ENCODE results near the gene TMEM175. TPM values are rescaled to one million over a fixed set of nuclear protein-coding genes. Genes with fewer than 3 reads are reported as not detected.
A peak's percentile ranks its signal among the peaks of the same experiment; 100 is the strongest.

The TMEM175 gene
- total and polyA plus RNA-seq, 2 of the 4 experiments (the other 2 are of a cell fraction) = 7.7 to 41.9 TPM

DNA sequence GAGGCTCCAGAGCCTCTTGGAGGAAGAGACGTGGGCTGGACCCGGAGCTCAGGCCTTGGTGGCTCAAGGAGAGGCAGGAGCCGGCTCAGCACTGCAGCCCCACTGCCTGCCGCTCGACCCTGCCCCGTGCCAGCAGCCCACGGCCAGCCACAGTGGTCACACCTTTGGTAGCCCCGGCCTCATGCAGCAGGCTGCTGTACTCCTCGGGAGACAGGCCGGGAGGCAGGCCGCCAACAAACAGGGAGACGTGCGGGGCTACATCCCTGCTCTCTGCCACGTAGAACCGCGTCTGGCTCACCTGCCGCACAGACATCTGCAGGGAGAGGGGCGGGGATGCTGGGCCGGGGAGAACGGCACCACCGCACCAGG, 33.5 kb downstream of the TMEM175 start:
- Histone ChIP-seq H2AK5ac (ENCODE audit: low read depth, low read length) (no peak overlapping the region), H3K18ac (ENCODE audit: low read depth, low read length) (no peak overlapping the region), H3K14ac (replicated peaks; ENCODE audit: low read depth, low read length) (no peak overlapping the region), H3K9me3 (ENCODE audit: control insufficient read depth, insufficient read depth, low read length) (no peaks in the 10 kb centered on the region), H3K79me1 (ENCODE audit: low read depth in 1 of 2, low read length in 2 of 2) (peaks cover 4 to 6% of the 10 kb centered on the region in 2 experiments; a peak in 2 of 4 replicates), H2BK20ac (ENCODE audit: low read depth, low read length) (no peak overlapping the region), H3K9ac (ENCODE audit: low read depth, low read length) (no peak overlapping the region), H3K27me3 (ENCODE audit: control insufficient read depth, insufficient read depth, low read length) (no peaks in the 10 kb centered on the region), H2BK120ac (ENCODE audit: low read depth, low read length) (no peak overlapping the region), H4K91ac (ENCODE audit: insufficient read depth, low read depth, low read length) (no peak overlapping the region), H3K27ac (ENCODE audit: insufficient read depth, low read length) (no peak overlapping the region), H3K36me3 (ENCODE audit: control insufficient read depth, insufficient read depth, low read length) (peaks cover 52% of the 10 kb centered on the region), H4K20me1 (ENCODE audit: insufficient read depth, low read length) (peaks cover 9% of the 10 kb centered on the region), H2BK15ac (ENCODE audit: low read depth, low read length) (no peak overlapping the region), H4K8ac (ENCODE audit: low read depth in 2 of 2, low read length in 2 of 2) (no peak overlapping the region), H3K4me2 (ENCODE audit: low read depth, low read length) (no peak overlapping the region), H3K9me1 (ENCODE audit: insufficient read depth, low read length) (no peaks in the 10 kb centered on the region; the same call in 1 of the 2 replicates), H2AK9ac (replicated peaks; ENCODE audit: low read depth, low read length, poor library complexity) (peak overlapping the region; percentile 28), H3K56ac (ENCODE audit: extremely low read depth, insufficient read depth, low read length) (no peak overlapping the region), H2BK5ac (ENCODE audit: low read depth, low read length, poor library complexity, severe bottlenecking) (no peak overlapping the region), H3K23ac (ENCODE audit: low read depth, low read length) (no peak overlapping the region), H2AFZ (replicated peaks; ENCODE audit: low read length, poor library complexity) (no peak overlapping the region), H3K4me3 (ENCODE audit: insufficient read depth, low read depth, low read length) (no peak overlapping the region), H3K4me1 (ENCODE audit: control insufficient read depth, insufficient read depth, low read length) (no peaks in the 10 kb centered on the region), H4K5ac (ENCODE audit: low read depth, low read length) (no peak overlapping the region), H3K4ac (ENCODE audit: low read depth, low read length) (no peak overlapping the region)
- ChIA-PET POLR2A (ENCODE audit: unreplicated experiment) (no interaction called here), CTCF (no interaction called here)
- no peak for DNase-seq
- TF ChIP-seq FOS (IDR thresholded peaks at IDR 0.05; ENCODE audit: low read depth, low read length) = no peak
- no peak for TF ChIP-seq MAFK (IDR thresholded peaks at IDR 0.05; ENCODE audit: low read depth, low read length)
- TF ChIP-seq MXI1 (IDR thresholded peaks at IDR 0.05; ENCODE audit: borderline replicate concordance, low read depth, low read length) = no peak
- TF ChIP-seq, protein P1, sequence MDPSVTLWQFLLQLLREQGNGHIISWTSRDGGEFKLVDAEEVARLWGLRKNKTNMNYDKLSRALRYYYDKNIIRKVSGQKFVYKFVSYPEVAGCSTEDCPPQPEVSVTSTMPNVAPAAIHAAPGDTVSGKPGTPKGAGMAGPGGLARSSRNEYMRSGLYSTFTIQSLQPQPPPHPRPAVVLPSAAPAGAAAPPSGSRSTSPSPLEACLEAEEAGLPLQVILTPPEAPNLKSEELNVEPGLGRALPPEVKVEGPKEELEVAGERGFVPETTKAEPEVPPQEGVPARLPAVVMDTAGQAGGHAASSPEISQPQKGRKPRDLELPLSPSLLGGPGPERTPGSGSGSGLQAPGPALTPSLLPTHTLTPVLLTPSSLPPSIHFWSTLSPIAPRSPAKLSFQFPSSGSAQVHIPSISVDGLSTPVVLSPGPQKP (IDR thresholded peaks at IDR 0.05; ENCODE audit: borderline replicate concordance, low read depth, low read length) = no peak
- TF ChIP-seq, protein P2, sequence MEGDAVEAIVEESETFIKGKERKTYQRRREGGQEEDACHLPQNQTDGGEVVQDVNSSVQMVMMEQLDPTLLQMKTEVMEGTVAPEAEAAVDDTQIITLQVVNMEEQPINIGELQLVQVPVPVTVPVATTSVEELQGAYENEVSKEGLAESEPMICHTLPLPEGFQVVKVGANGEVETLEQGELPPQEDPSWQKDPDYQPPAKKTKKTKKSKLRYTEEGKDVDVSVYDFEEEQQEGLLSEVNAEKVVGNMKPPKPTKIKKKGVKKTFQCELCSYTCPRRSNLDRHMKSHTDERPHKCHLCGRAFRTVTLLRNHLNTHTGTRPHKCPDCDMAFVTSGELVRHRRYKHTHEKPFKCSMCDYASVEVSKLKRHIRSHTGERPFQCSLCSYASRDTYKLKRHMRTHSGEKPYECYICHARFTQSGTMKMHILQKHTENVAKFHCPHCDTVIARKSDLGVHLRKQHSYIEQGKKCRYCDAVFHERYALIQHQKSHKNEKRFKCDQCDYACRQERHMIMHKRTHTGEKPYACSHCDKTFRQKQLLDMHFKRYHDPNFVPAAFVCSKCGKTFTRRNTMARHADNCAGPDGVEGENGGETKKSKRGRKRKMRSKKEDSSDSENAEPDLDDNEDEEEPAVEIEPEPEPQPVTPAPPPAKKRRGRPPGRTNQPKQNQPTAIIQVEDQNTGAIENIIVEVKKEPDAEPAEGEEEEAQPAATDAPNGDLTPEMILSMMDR (conservative IDR thresholded peaks at IDR 0.05; ENCODE audit: low read depth, low read length) = no peak
- no peak for TF ChIP-seq CHD1 (IDR thresholded peaks at IDR 0.05; ENCODE audit: low read depth, low read length)
- TF ChIP-seq, protein P3, sequence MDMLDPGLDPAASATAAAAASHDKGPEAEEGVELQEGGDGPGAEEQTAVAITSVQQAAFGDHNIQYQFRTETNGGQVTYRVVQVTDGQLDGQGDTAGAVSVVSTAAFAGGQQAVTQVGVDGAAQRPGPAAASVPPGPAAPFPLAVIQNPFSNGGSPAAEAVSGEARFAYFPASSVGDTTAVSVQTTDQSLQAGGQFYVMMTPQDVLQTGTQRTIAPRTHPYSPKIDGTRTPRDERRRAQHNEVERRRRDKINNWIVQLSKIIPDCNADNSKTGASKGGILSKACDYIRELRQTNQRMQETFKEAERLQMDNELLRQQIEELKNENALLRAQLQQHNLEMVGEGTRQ (IDR thresholded peaks at IDR 0.05; ENCODE audit: low read depth, low read length) = no peak
- no peak for TF ChIP-seq RFX5 (IDR thresholded peaks at IDR 0.05; ENCODE audit: low read depth, low read length)
- no peak for TF ChIP-seq RAD21 (IDR thresholded peaks at IDR 0.05; ENCODE audit: low read length)
- no peak for TF ChIP-seq MAZ (IDR thresholded peaks at IDR 0.05; ENCODE audit: borderline replicate concordance, low read depth, low read length)
- TF ChIP-seq POLR2A (IDR thresholded peaks at IDR 0.05; ENCODE audit: low read depth, low read length) = no peak
- no peak for TF ChIP-seq SMC3 (IDR thresholded peaks at IDR 0.05; ENCODE audit: low read depth, low read length)
- no peak for TF ChIP-seq CEBPB (IDR thresholded peaks at IDR 0.05; ENCODE audit: low read depth, low read length)
- TF ChIP-seq BHLHE40 (IDR thresholded peaks at IDR 0.05; ENCODE audit: low read depth, low read length) = no peak
- no peak for TF ChIP-seq NFE2L2 (IDR thresholded peaks at IDR 0.05; ENCODE audit: low read depth, low read length)
- TF ChIP-seq RCOR1 (IDR thresholded peaks at IDR 0.05; ENCODE audit: insufficient replicate concordance, low read length) = no peak
- in situ Hi-C loops (cut with MboI; ENCODE audit: low sequenced_read_pairs) (no loop called here), dilution Hi-C loops (cut with HindIII; ENCODE audit: low sequenced_read_pairs, unreplicated experiment) (no loop called here), intact Hi-C loops (cut with micrococcal nuclease) (no loop called here)
- 93% methylated on average over 10 of the region's 21 CpGs; no CpG with 5 or more reads in 1 of the 2 experiments for WGBS, 2 experiments (ENCODE audit: extremely low coverage in 2 of 2, insufficient read length in 1 of 2)
- no peak for ATAC-seq (ENCODE audit: low read depth)
- BruUV-seq (replicated peaks) = no TSS peak
